Measurements from ENCODE around the gene GPC6. TPM values are rescaled to one million over a fixed set of nuclear protein-coding genes. Genes with fewer than 3 reads are reported as not detected.

Gene GPC6
- total RNA-seq, 1 donor from 2014 or later, result 42.9 TPM

GRCh38 chr13:93766719-93767118 lies 540.1 kb downstream of the GPC6 start:
- Histone ChIP-seq H4K20me1 (ENCODE audit: low read depth) (no peaks in the 10 kb centered on the region), H3F3A (ENCODE audit: low read depth) (peaks cover 14% of the 10 kb centered on the region), H2AFZ (replicated peaks) (no peak overlapping the region), H3K9me3 (ENCODE audit: low read depth) (no peaks in the 10 kb centered on the region), H3K36me3 (no peaks in the 10 kb centered on the region), H3K27me3 (no peaks in the 10 kb centered on the region), H3K9ac (no peak overlapping the region), H3K4me3 (no peak overlapping the region), H3K27ac (no peak overlapping the region), H3K4me2 (no peak overlapping the region), H3K4me1 (peaks cover 50% of the 10 kb centered on the region), H3K79me2 (ENCODE audit: low read depth) (no peaks in the 10 kb centered on the region)
- Mint-ChIP-seq H3K4me1 (peaks cover 34% of the 10 kb centered on the region), H3K4me3 (no peak overlapping the region), H3K27me3 (ENCODE audit: insufficient read depth, low read depth) (peaks cover 4% of the 10 kb centered on the region), H3K36me3 (peaks cover 2% of the 10 kb centered on the region), H3K27ac (no peak overlapping the region), H3K9me3 (peaks cover 10% of the 10 kb centered on the region)
- TF ChIP-seq EZH2phosphoT487 (IDR thresholded peaks at IDR 0.05), result no peak
- no peak for TF ChIP-seq CTCF (IDR thresholded peaks at IDR 0.05)
- TF ChIP-seq EZH2 (IDR thresholded peaks at IDR 0.05), result no peak
- no peak for DNase-seq (ENCODE audit: low spot score)

- TF ChIP-seq EZH2phosphoT487 (IDR thresholded peaks at IDR 0.05), result no peak
- no peak for TF ChIP-seq EZH2 (IDR thresholded peaks at IDR 0.05)
- no peak for TF ChIP-seq CTCF (IDR thresholded peaks at IDR 0.05)
- H3K9me3 Mint-ChIP-seq, result peaks cover 5% of the 10 kb centered on the region
- H3K9ac ChIP-seq, result no peak overlapping the region
- no peaks in the 10 kb centered on the region for H3K27me3 ChIP-seq
- no peaks in the 10 kb centered on the region for H3K79me2 ChIP-seq (ENCODE audit: low read depth)
- H3K4me3 Mint-ChIP-seq, result no peak overlapping the region
- peaks cover under 1% of the 10 kb centered on the region for H3K36me3 Mint-ChIP-seq
- H3K27me3 Mint-ChIP-seq (ENCODE audit: insufficient read depth, low read depth), result peaks cover 5% of the 10 kb centered on the region
- H3F3A ChIP-seq (ENCODE audit: low read depth), result peaks cover 14% of the 10 kb centered on the region
- H3K9me3 ChIP-seq (ENCODE audit: low read depth), result no peaks in the 10 kb centered on the region
- H3K4me3 ChIP-seq, result no peak overlapping the region
- no peak for DNase-seq (ENCODE audit: low spot score)
- peaks cover 56% of the 10 kb centered on the region for H3K4me1 ChIP-seq
- H2AFZ ChIP-seq (replicated peaks), result no peak overlapping the region
- no peaks in the 10 kb centered on the region for H3K36me3 ChIP-seq
- no peak overlapping the region for H3K27ac ChIP-seq
- no peaks in the 10 kb centered on the region for H4K20me1 ChIP-seq (ENCODE audit: low read depth)
- H3K4me2 ChIP-seq, result no peak overlapping the region
- H3K4me1 Mint-ChIP-seq, result peaks cover 36% of the 10 kb centered on the region
- H3K27ac Mint-ChIP-seq, result no peak overlapping the region
These were observed 540.7 kb downstream of the GPC6 start for GRCh38 chr13:93767180-93767916.

DNA sequence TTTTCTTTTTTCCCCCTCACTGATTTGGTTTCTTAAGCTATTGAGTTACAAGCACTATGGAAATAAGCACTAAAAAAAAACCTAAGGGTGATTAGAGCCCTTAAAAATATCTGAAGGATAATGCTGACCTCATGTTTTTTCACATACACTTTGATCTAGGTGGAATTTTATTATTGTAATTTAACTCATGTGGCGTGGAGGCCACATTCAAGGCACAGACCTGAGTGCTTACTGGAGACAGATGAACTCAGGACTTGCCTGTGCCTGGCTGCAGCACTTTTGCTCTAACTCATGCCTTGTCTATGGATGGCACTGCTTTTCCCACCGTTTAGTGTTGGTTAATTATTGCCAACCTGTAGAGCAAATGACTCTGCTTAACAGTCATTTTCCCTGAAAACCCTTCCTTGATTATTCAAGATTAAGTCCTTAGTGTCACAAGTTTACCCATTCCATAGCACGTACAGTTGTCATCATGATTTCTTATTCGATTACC lies 541.4 kb downstream of the GPC6 start:
- no peaks in the 10 kb centered on the region for H3K79me2 ChIP-seq (ENCODE audit: low read depth)
- TF ChIP-seq EZH2phosphoT487 (IDR thresholded peaks at IDR 0.05) (no peak), EZH2 (IDR thresholded peaks at IDR 0.05) (no peak), CTCF (IDR thresholded peaks at IDR 0.05) (no peak)
- H3F3A ChIP-seq (ENCODE audit: low read depth), result peaks cover 14% of the 10 kb centered on the region
- H3K4me1 ChIP-seq, result peaks cover 59% of the 10 kb centered on the region
- Mint-ChIP-seq H3K4me3 (no peak overlapping the region), H3K4me1 (peaks cover 36% of the 10 kb centered on the region), H3K27ac (no peak overlapping the region), H3K9me3 (peaks cover under 1% of the 10 kb centered on the region), H3K27me3 (ENCODE audit: insufficient read depth, low read depth) (peaks cover 8% of the 10 kb centered on the region), H3K36me3 (no peaks in the 10 kb centered on the region)
- no peak for DNase-seq (ENCODE audit: low spot score)
- no peaks in the 10 kb centered on the region for H3K9me3 ChIP-seq (ENCODE audit: low read depth)
- no peaks in the 10 kb centered on the region for H3K27me3 ChIP-seq
- H3K27ac ChIP-seq, result no peak overlapping the region
- H3K9ac ChIP-seq, result no peak overlapping the region
- H4K20me1 ChIP-seq (ENCODE audit: low read depth), result no peaks in the 10 kb centered on the region
- no peak overlapping the region for H3K4me2 ChIP-seq
- no peak overlapping the region for H3K4me3 ChIP-seq
- no peaks in the 10 kb centered on the region for H3K36me3 ChIP-seq
- H2AFZ ChIP-seq (replicated peaks), result no peak overlapping the region

Measured in neural progenitor cell (in vitro differentiated cells).